Kidney (tissue), 14 donors: ENCODE data around the gene RAMP2. TPM values are rescaled to one million over a fixed set of nuclear protein-coding genes. Genes with fewer than 3 reads are reported as not detected.

Experiments
- DNase-seq, 5 donors: peaks; one replicate each; pipeline ENCODE4 v3.0.0-alpha.2; 2013 to 2020
- FAIRE-seq: peaks from 2 replicates; lab custom pipeline; 2012; peaks lifted over from hg19 to GRCh38; lab: Jason Lieb, UNC
- H3K27ac ChIP-seq, 2 donors: one replicate each; pipeline ENCODE4 v1.7.0; 2013; ENCODE audit warnings: low read depth in 2 of 2, low read length in 2 of 2, inconsistent platforms in 1 of 2
- H3K27me3 ChIP-seq: one replicate; pipeline ENCODE4 v1.7.1; 2013; ENCODE audit warnings: low read length, inconsistent platforms; ENCODE audit not compliant: control insufficient read depth, insufficient read depth
- H3K36me3 ChIP-seq, 3 donors: one replicate each; pipeline versions ENCODE4 v1.7.0 to v1.7.1; 2013; ENCODE audit warnings: low read length in 3 of 3, control low read depth in 1 of 3, inconsistent platforms in 1 of 3; ENCODE audit not compliant: insufficient read depth in 3 of 3, control insufficient read depth in 2 of 3
- H3K4me1 ChIP-seq, 3 donors: one replicate each; pipeline versions ENCODE4 v1.7.0 to v1.7.1; 2013; ENCODE audit warnings: low read length in 3 of 3, inconsistent platforms in 1 of 3, low read depth in 1 of 3; ENCODE audit not compliant: control insufficient read depth in 2 of 3, insufficient read depth in 2 of 3
- H3K4me3 ChIP-seq, 3 donors: one replicate each; pipeline versions ENCODE4 v1.7.0 to v1.8.1; 2013; ENCODE audit warnings: low read length in 3 of 3, control low read depth in 1 of 3, inconsistent platforms in 1 of 3
- H3K9ac ChIP-seq, 3 donors: one replicate each; pipeline versions ENCODE4 v1.7.0 to v1.7.1; 2013; ENCODE audit warnings: low read length in 3 of 3, control low read depth in 1 of 3, inconsistent platforms in 1 of 3
- H3K9me3 ChIP-seq, 3 donors: one replicate each; pipeline versions ENCODE4 v1.7.0 to v1.7.1; 2013; ENCODE audit warnings: low read length in 3 of 3, control low read depth in 1 of 3, inconsistent platforms in 1 of 3; ENCODE audit not compliant: control insufficient read depth in 2 of 3, insufficient read depth in 1 of 3
- intact Hi-C: fragments of 100-400 bp; cut with DNase I; formaldehyde crosslinking; loops from one replicate; pipeline ENCODE4 v1.11.1; 2022
- polyA plus RNA-seq: library from polyadenylated mRNA; stranded (reverse); fragments of 350-450 nt; fragmentation: Illumina TruSeq; extraction: RNeasy Lipid Tissue Mini Kit (QIAGEN cat#74804); gene quantifications from one replicate; pipeline ENCODE4 v1.2.3, GENCODE V29; 2014; ENCODE audit warnings: low read depth, low replicate concordance; ENCODE audit not compliant: insufficient read depth
- total RNA-seq: library from RNA; stranded (reverse); fragmentation: NEBNext Ultra II Directional; extraction: Animal tissue kit (Norgen Biotek cat#: 25700); gene quantifications from one replicate; pipeline ENCODE4 v1.2.1, GENCODE V29; 2021
- TF ChIP-seq, protein P1 (sequence below): IDR thresholded peaks from 3 replicates; pipeline ENCODE4 v1.5.1; 2012; ENCODE audit warnings: mild to moderate bottlenecking, moderate library complexity, borderline replicate concordance; ENCODE audit not compliant: insufficient read depth; ENCODE audit errors: extremely low read depth
- donor health status: control.
- donor health status: control.
- donor health status: control.
- donor health status: control.
- donor health status: control.
- donor health status: DM: yes; HTN: yes; CAD: no.
- donor health status: Normal renal cell carcinoma (clear cell type).

The RAMP2 gene
- total and polyA plus RNA-seq, 2 donors from 2014 or later, result 55.7 to 134 TPM

DNA sequence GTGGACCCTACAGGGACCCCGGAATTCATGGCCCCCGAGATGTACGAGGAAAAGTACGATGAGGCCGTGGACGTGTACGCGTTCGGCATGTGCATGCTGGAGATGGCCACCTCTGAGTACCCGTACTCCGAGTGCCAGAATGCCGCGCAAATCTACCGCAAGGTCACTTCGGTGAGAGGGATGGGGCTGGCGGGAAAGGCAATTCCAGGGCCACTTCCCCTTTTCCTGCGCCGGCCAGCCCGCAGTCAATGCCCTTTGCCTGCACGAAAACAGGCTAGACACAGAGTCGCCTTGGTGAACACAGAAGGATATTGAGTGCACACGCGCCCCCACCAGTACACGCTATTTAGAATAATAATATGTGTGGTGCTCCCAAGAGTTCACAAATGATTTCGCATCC is 23.4 kb downstream of the RAMP2 start:
- TF ChIP-seq, protein P1, sequence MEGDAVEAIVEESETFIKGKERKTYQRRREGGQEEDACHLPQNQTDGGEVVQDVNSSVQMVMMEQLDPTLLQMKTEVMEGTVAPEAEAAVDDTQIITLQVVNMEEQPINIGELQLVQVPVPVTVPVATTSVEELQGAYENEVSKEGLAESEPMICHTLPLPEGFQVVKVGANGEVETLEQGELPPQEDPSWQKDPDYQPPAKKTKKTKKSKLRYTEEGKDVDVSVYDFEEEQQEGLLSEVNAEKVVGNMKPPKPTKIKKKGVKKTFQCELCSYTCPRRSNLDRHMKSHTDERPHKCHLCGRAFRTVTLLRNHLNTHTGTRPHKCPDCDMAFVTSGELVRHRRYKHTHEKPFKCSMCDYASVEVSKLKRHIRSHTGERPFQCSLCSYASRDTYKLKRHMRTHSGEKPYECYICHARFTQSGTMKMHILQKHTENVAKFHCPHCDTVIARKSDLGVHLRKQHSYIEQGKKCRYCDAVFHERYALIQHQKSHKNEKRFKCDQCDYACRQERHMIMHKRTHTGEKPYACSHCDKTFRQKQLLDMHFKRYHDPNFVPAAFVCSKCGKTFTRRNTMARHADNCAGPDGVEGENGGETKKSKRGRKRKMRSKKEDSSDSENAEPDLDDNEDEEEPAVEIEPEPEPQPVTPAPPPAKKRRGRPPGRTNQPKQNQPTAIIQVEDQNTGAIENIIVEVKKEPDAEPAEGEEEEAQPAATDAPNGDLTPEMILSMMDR, result no peak
- Histone ChIP-seq H3K27me3 (peaks cover 44% of the 10 kb centered on the region), H3K4me3 (peak overlapping the region in 1 of 3 donors; percentile 79), H3K4me1 (peaks cover 0 to 10% (median 2%) of the 10 kb centered on the region in 3 donors), H3K27ac (peak overlapping the region in 1 of 2 donors; percentile 67), H3K36me3 (peaks cover 0 to 8% (median 0%) of the 10 kb centered on the region in 3 donors), H3K9me3 (no peaks in the 10 kb centered on the region), H3K9ac (peak overlapping the region in 1 of 3 donors; percentile 58)
- intact Hi-C loops, result no loop called here
- FAIRE-seq, result no peak
- peak in 1 of 5 donors; percentile 67 for DNase-seq

DNA sequence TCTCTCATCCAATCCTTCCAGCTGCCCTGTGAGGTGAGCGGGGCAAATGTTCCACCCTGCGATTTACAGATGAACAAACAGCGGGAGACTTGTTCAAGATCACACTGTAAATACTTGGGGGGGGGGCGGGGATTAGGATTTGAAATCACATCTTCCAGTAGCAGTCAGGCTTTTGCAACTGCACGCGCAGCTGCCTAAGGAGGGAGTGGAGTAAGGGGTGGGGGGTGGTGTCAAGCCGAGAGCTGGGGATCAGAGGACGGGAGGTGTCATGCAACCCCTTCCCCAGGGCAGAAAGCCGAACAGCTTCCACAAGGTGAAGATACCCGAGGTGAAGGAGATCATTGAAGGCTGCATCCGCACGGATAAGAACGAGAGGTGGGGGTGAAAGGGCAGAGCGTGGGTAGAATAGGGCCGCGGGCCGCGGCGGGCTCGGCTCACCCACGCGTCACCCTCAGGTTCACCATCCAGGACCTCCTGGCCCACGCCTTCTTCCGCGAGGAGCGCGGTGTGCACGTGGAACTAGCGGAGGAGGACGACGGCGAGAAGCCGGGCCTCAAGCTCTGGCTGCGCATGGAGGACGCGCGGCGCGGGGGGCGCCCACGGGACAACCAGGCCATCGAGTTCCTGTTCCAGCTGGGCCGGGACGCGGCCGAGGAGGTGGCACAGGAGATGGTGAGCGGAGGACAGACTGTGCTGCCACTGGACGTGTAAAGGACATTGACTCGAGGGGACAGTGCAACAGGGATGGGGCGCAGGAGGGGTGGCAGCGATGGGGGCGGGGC is 24.0 kb downstream of the RAMP2 start:
- no peak for FAIRE-seq
- H3K9me3 ChIP-seq, result no peaks in the 10 kb centered on the region

DNA sequence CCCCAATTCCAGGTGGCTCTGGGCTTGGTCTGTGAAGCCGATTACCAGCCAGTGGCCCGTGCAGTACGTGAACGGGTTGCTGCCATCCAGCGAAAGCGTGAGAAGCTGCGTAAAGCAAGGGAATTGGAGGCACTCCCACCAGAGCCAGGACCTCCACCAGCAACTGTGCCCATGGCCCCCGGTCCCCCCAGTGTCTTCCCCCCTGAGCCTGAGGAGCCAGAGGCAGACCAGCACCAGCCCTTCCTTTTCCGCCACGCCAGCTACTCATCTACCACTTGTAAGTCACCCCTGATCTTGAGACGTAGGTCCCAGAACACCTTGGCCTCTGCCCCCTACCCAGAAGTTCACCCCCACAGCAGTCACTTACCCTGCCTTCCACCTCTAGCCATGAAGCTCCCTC is 26.2 kb downstream of the RAMP2 start:
- no peak overlapping the region for H3K4me3 ChIP-seq
- TF ChIP-seq, protein P1, result no peak
- peaks cover 0 to 6% (median 2%) of the 10 kb centered on the region in 3 donors for H3K4me1 ChIP-seq
- intact Hi-C loops, result no loop called here
- H3K27me3 ChIP-seq, result peaks cover 35% of the 10 kb centered on the region
- H3K9ac ChIP-seq, result no peak overlapping the region
- DNase-seq, result peak in 1 of 5 donors; percentile 51
- H3K36me3 ChIP-seq, result peaks cover 0 to 8% (median 0%) of the 10 kb centered on the region in 3 donors
- no peak for FAIRE-seq
- H3K27ac ChIP-seq, result peak overlapping the region; percentile 6 to 23
- no peaks in the 10 kb centered on the region for H3K9me3 ChIP-seq

More for the DNA sequence above, 24.0 kb downstream of the RAMP2 start:
- peaks cover 0 to 8% (median 0%) of the 10 kb centered on the region in 3 donors for H3K36me3 ChIP-seq
- peaks cover 0 to 8% (median 2%) of the 10 kb centered on the region in 3 donors for H3K4me1 ChIP-seq
- peak overlapping the region in 1 of 3 donors; percentile 58 for H3K9ac ChIP-seq
- H3K27me3 ChIP-seq, result peaks cover 44% of the 10 kb centered on the region
- DNase-seq, result peak in 2 of 5 donors; percentile 52 to 66
- peak overlapping the region; percentile 55 to 60 for H3K27ac ChIP-seq
- peak overlapping the region in 1 of 3 donors; percentile 79 for H3K4me3 ChIP-seq
- TF ChIP-seq, protein P1, result no peak
- intact Hi-C loops, result no loop called here
